GM12865 (cell line): Measurements from ENCODE around the gene RHBDL1.

ENCODE experiments used
- DNase-seq: peaks from one replicate; pipeline ENCODE4 v3.0.0; 2010; ENCODE audit warnings: low read depth
- H3K4me3 ChIP-seq: 2 replicates; pipeline ENCODE4 v1.5.1; 2011; ENCODE audit warnings: mild to moderate bottlenecking, low read depth, low read length, control low read depth
- TF ChIP-seq, protein P1 (sequence below): IDR thresholded peaks from 2 replicates; pipeline ENCODE4 v1.5.1; 2011; ENCODE audit warnings: low read length, control low read depth, low read depth, inconsistent platforms; ENCODE audit not compliant: insufficient read depth; ENCODE audit errors: missing control alignments

RHBDL1 gene

DNA sequence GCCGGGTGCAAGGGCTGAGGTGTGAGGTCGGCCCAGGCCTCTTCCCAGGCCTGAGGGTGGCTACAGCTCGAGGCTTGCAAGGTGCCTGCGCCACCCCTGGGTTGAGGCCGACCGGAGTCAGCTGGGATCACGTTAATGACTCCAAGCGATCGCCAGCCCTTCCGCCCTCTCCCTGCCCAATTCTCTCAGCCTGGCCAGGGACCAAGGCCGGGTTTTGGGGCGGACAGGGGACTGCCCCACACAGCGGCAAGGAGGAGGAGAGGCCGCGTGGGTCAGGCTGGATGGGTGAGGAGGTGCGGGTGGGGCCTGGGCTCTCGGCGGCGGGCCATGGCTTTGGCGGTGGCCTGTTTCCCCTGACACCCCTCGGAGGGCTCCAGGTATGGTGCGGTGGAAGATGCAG, 17.9 kb downstream of the RHBDL1 start:
- no peak for DNase-seq
- no peak overlapping the region for H3K4me3 ChIP-seq
- TF ChIP-seq, protein P1, sequence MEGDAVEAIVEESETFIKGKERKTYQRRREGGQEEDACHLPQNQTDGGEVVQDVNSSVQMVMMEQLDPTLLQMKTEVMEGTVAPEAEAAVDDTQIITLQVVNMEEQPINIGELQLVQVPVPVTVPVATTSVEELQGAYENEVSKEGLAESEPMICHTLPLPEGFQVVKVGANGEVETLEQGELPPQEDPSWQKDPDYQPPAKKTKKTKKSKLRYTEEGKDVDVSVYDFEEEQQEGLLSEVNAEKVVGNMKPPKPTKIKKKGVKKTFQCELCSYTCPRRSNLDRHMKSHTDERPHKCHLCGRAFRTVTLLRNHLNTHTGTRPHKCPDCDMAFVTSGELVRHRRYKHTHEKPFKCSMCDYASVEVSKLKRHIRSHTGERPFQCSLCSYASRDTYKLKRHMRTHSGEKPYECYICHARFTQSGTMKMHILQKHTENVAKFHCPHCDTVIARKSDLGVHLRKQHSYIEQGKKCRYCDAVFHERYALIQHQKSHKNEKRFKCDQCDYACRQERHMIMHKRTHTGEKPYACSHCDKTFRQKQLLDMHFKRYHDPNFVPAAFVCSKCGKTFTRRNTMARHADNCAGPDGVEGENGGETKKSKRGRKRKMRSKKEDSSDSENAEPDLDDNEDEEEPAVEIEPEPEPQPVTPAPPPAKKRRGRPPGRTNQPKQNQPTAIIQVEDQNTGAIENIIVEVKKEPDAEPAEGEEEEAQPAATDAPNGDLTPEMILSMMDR = no peak

DNA sequence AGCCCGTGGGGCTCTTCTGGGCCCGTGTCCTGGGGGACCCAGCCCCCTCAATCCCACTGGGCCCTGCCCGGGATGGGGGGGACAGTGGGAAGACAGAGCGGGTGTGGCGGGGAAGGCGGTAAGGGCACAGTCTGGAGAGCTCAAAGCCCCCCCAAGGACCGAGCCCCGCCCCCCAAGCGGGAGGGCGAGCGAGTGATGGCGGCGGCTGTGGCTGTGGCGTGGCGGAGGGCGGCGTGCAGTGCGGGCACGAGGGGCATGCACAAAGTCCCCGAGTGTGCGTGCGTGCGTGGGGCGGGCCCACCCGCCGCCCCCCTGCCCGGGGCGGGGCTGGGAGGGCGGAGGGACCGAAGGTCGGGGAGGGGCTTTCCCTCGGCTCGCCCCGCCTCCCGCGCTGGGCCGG, 18.3 kb downstream of the RHBDL1 start:
- no peak for DNase-seq
- TF ChIP-seq, protein P1 = no peak
- no peak overlapping the region for H3K4me3 ChIP-seq

DNA sequence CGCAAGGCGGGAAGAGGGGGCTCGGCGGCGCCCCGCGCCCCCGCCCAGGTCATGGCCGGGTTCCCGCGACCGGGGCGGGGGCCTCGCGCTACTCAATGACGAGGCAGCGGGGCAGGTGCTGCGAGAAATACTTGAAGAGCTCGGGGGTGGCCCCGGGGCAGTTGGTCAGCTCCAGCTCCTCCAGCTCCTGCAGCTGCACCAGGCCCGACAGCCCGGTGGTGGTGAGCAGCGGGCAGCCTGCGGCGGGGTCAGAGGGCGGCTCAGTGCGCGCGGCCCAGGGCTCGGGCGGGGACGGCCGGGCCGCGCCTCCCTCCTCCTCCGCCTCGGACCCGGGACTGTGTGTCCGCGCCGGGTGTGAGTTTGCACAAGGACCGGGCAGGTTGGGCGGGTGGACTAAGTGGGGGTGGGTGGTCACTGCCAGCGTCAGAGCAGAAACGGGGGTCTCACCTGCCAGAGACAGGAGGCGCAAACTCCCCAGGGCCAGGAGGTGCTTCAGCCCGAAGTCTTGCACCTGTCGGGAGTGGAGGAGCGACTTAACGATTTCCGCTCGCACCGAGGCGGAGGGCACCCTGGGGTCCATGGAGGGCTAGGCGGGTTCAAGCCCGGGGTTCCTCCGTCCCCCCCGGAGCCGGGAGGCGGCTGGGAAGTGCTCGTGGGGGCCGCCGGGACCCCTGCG, 18.9 kb downstream of the RHBDL1 start:
- TF ChIP-seq, protein P1 = no peak
- H3K4me3 ChIP-seq = peak overlapping the region; percentile 58

DNA sequence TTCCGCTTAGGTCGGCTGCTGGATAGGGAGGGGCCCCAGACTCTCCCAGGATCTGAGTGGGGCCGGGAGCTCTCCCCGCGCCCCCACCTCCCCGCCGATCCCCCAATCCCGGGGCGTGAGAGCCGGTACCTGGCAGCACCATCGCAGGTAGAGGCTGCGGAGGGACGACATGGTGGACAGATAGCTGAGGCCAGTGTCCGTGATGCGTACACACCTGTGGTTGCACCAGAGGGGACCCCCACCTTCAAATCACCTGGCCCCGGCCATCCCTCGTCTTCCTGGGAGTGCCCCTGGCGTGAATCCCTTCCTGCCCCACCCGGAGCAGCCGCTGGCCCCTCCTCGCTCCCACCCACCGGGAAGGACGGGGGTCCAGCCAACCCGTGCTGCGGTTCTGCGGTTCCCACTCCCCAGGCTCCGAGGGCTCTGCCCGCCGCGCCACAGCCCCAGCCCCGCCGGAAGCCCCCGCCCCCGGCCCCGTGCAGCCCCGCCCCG, 19.4 kb downstream of the RHBDL1 start:
- TF ChIP-seq, protein P1 = no peak
- DNase-seq = no peak
- peak overlapping the region; percentile 58 for H3K4me3 ChIP-seq

More for the DNA sequence above, 18.9 kb downstream of the RHBDL1 start:
- DNase-seq = no peak

DNA sequence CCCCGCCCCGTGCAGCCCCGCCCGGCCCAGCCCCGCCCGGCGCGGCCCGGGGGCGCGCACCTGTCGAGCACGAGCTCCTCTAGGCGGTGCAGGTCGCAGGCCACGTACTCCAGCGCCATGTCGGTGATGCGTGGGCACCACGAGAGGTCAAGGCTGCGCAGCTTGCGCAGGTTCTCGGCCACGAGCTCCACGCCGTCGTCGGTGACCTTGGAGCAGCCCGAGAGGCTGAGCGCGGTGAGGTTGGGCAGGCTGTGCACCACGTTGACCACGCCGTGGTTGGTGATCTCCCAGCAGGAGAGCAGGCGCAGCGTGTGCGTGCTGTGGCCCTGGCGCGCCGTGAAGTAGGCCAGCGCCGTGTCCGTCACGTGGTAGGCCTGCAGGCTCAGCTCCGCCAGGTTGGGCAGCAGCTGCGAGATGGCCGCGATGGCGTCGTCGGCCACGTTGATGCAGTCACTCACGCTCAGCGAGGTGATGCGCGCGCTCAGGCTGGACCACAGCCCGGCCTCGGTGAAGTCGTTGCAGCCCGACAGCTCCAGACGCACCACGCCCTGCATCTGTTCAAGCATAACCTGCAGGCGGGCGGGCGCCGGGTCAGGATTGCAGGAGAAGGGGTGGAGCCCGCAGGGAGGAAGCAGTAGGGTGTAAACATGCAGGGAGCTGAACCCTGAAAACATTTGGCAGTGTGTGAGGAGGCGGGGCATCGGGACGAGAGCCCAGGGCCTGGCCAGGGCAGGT, 20.1 kb downstream of the RHBDL1 start:
- peak overlapping the region; percentile 71 for H3K4me3 ChIP-seq
- TF ChIP-seq, protein P1 = no peak
- peak; percentile 70 for DNase-seq

DNA sequence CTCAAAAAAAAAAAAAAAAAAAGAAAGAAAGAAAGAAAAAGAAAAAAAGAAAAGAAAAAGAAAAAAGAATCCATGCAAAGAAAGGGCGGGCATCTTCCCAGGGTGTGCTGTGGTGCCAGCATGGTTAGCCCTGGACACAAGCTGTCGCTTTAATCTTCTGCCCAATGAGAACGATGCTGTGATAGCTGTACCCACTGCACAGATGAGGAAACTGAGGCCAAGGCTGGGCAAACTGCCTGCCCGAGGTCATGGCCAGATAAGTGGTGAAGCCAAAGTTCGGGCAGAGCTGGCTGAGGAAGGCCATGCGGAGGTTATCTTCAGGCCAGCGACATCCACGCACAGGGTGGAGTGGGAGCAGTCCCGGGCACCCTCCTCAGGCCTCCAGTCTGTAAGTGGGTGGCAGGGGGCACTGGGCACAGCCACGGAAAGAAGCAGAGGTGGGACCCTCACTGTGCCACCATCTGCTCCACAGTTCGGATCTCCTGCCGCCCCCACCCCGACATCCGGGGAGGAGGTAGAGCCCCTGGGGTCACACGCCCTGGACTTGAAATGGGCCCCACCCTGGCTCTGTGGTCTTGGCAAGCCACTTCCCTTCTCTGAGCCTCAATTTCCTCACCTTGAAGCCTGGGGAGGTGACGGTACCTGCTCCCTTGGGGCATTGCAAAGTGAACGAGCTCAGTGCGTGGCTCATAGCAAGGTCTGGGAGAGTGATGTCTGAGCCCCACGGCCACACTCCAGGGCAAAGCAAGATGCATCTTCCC, 23.6 kb downstream of the RHBDL1 start:
- no peak for DNase-seq
- no peak overlapping the region for H3K4me3 ChIP-seq
- TF ChIP-seq, protein P1 = no peak
